Subcutaneous adipose tissue (tissue), 4 donors: ENCODE measurements around the gene RPN2. TPM values are rescaled to one million over a fixed set of nuclear protein-coding genes. Genes with fewer than 3 reads are reported as not detected.

Source experiments
- CTCF ChIP-seq: fragments of 450-650 bp; IDR thresholded peaks from one replicate; pipeline ENCODE4 v1.5.1; 2016; ENCODE audit warnings: low read depth, mild to moderate bottlenecking, control low read depth, antibody characterized with exemption, moderate library complexity
- total RNA-seq, 4 donors: library from RNA; depleted of rRNA; stranded (reverse); fragments of >200 nt; gene quantifications; one replicate each; pipeline ENCODE4 v1.1.0, GENCODE V29; 2016

The RPN2 gene
- total RNA-seq, 4 donors from 2014 or later: 65.6 to 130 (median 109) TPM

- no peak for TF ChIP-seq CTCF
Observed at GRCh38 chr20:37151529-37151928, 27.6 kb upstream of the RPN2 start.

GRCh38 chr20:37152284-37152683 is 26.8 kb upstream of the RPN2 start:
- no peak for TF ChIP-seq CTCF

- TF ChIP-seq CTCF: no peak
Observed at GRCh38 chr20:37154684-37155298, 24.3 kb upstream of the RPN2 start.

GRCh38 chr20:37155987-37156386 is 23.1 kb upstream of the RPN2 start:
- no peak for TF ChIP-seq CTCF

- TF ChIP-seq CTCF: no peak
Observed at GRCh38 chr20:37158248-37158647, 20.9 kb upstream of the RPN2 start.

- TF ChIP-seq CTCF: no peak
Observed at GRCh38 chr20:37160683-37161082, 18.4 kb upstream of the RPN2 start.

GRCh38 chr20:37161830-37162549 is 17.1 kb upstream of the RPN2 start:
- TF ChIP-seq CTCF: no peak
